ENCODE measurements around the gene SLN.

- no peak for TF ChIP-seq ZC3H4 (CRISPR knock-in tag; IDR thresholded peaks at IDR 0.05; ENCODE audit: borderline replicate concordance)
- TF ChIP-seq ZNF274 (IDR thresholded peaks at IDR 0.05; ENCODE audit: borderline replicate concordance, low read depth, low read length): no peak
- TF ChIP-seq, protein P1, sequence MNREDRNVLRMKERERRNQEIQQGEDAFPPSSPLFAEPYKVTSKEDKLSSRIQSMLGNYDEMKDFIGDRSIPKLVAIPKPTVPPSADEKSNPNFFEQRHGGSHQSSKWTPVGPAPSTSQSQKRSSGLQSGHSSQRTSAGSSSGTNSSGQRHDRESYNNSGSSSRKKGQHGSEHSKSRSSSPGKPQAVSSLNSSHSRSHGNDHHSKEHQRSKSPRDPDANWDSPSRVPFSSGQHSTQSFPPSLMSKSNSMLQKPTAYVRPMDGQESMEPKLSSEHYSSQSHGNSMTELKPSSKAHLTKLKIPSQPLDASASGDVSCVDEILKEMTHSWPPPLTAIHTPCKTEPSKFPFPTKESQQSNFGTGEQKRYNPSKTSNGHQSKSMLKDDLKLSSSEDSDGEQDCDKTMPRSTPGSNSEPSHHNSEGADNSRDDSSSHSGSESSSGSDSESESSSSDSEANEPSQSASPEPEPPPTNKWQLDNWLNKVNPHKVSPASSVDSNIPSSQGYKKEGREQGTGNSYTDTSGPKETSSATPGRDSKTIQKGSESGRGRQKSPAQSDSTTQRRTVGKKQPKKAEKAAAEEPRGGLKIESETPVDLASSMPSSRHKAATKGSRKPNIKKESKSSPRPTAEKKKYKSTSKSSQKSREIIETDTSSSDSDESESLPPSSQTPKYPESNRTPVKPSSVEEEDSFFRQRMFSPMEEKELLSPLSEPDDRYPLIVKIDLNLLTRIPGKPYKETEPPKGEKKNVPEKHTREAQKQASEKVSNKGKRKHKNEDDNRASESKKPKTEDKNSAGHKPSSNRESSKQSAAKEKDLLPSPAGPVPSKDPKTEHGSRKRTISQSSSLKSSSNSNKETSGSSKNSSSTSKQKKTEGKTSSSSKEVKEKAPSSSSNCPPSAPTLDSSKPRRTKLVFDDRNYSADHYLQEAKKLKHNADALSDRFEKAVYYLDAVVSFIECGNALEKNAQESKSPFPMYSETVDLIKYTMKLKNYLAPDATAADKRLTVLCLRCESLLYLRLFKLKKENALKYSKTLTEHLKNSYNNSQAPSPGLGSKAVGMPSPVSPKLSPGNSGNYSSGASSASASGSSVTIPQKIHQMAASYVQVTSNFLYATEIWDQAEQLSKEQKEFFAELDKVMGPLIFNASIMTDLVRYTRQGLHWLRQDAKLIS (CRISPR knock-in tag; IDR thresholded peaks at IDR 0.05): no peak
- TF ChIP-seq MXI1 (IDR thresholded peaks at IDR 0.05; ENCODE audit: low read depth, low read length): no peak
- TF ChIP-seq, protein P2, sequence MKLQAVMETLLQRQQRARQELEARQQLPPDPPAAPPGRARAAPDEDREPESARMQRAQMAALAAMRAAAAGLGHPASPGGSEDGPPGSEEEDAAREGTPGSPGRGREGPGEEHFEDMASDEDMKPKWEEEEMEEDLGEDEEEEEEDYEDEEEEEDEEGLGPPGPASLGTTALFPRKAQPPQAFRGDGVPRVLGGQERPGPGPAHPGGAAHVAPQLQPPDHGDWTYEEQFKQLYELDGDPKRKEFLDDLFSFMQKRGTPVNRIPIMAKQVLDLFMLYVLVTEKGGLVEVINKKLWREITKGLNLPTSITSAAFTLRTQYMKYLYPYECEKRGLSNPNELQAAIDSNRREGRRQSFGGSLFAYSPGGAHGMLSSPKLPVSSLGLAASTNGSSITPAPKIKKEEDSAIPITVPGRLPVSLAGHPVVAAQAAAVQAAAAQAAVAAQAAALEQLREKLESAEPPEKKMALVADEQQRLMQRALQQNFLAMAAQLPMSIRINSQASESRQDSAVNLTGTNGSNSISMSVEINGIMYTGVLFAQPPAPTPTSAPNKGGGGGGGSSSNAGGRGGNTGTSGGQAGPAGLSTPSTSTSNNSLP (IDR thresholded peaks at IDR 0.05; ENCODE audit: borderline replicate concordance, low read depth, low read length): no peak
- TF ChIP-seq ETV5 (CRISPR knock-in tag; IDR thresholded peaks at IDR 0.05; ENCODE audit: low read depth): no peak
- TF ChIP-seq POLR2A (conservative IDR thresholded peaks at IDR 0.05): no peak
Observed at GRCh38 chr11:107660066-107660465, 51.8 kb downstream of the SLN start.
